Activated CD8-positive, alpha-beta T cell treated with anti-CD3 and anti-CD28 coated beads, Interleukin-2, amount 10 ng/mL, durations not matched to agents 7 days and 5 days (primary cell): ENCODE results near the gene GP2. TPM values are rescaled to one million over a fixed set of nuclear protein-coding genes. Genes with fewer than 3 reads are reported as not detected.
"Not testable (repeated sequence)": the region's sequence is repeated elsewhere in the genome, so short reads cannot be mapped to it uniquely, and the experiment has no call there.

Experiments
- ATAC-seq: fragments of 150-1000 bp; cut with Tn5 transposase; one replicate; pipeline ENCODE4 v1.10.0; 2021; ENCODE audit warnings: moderate library complexity
- CTCF ChIA-PET: fragments of 350-600 bp; sonication (Branson Sonifier 250); formaldehyde crosslinking; loops from one replicate; lab custom pipeline; 2021; ENCODE audit warnings: antibody characterized with exemption; lab: Charles Lee
- POLR2A ChIA-PET: fragments of 350-600 bp; sonication (Branson Sonifier 250); formaldehyde crosslinking; loops from one replicate; lab custom pipeline; 2021; ENCODE audit warnings: antibody characterized with exemption; lab: Charles Lee
- DNase-seq: peaks from one replicate; pipeline ENCODE4 v3.0.0-alpha.2; 2020
- H3K27ac Mint-ChIP-seq: one replicate; pipeline ENCODE4 v1.8.0; 2021; ENCODE audit warnings: mild to moderate bottlenecking, mixed read lengths
- H3K27me3 Mint-ChIP-seq: one replicate; pipeline ENCODE4 v1.8.0; 2021; ENCODE audit warnings: low read depth, mixed read lengths
- H3K36me3 Mint-ChIP-seq: one replicate; pipeline ENCODE4 v1.8.0; 2021; ENCODE audit warnings: low read depth, mixed read lengths
- H3K4me1 Mint-ChIP-seq: one replicate; pipeline ENCODE4 v1.8.0; 2021; ENCODE audit warnings: low read depth, mixed read lengths
- H3K4me3 Mint-ChIP-seq: one replicate; pipeline ENCODE4 v1.8.0; 2021; ENCODE audit warnings: mild to moderate bottlenecking, mixed read lengths
- H3K9me3 Mint-ChIP-seq: one replicate; pipeline ENCODE4 v1.8.0; 2022; ENCODE audit warnings: mixed read lengths; ENCODE audit not compliant: insufficient read depth
- total RNA-seq, 2 experiments: library from RNA; stranded (reverse); gene quantifications; one replicate each; pipeline ENCODE4 v1.2.3, GENCODE V29; 2021

The GP2 gene
- total RNA-seq, 2 experiments from 2014 or later, result not detected

GRCh38 chr16:20322696-20323095 lies 4.6 kb downstream of the GP2 start:
- Mint-ChIP-seq H3K4me1 (no peaks in the 10 kb centered on the region), H3K36me3 (no peaks in the 10 kb centered on the region), H3K4me3 (no peak overlapping the region), H3K27me3 (no peaks in the 10 kb centered on the region), H3K27ac (no peak overlapping the region), H3K9me3 (no peaks in the 10 kb centered on the region)
- ChIA-PET CTCF (no interaction called here), POLR2A (no interaction called here)
- DNase-seq (no peak), ATAC-seq (no peak)

GRCh38 chr16:20321671-20322070 lies 5.6 kb downstream of the GP2 start:
- DNase-seq, result no peak
- no peak overlapping the region for H3K27ac Mint-ChIP-seq
- no peaks in the 10 kb centered on the region for H3K4me1 Mint-ChIP-seq
- ChIA-PET POLR2A (no interaction called here), CTCF (no interaction called here)
- H3K36me3 Mint-ChIP-seq, result no peaks in the 10 kb centered on the region
- H3K4me3 Mint-ChIP-seq, result no peak overlapping the region
- no peaks in the 10 kb centered on the region for H3K9me3 Mint-ChIP-seq
- no peak for ATAC-seq
- H3K27me3 Mint-ChIP-seq, result no peaks in the 10 kb centered on the region

- H3K4me1 Mint-ChIP-seq, ATAC-seq: not testable (repeated sequence)
Observed at GRCh38 chr16:20321051-20321450, 6.3 kb downstream of the GP2 start.

GRCh38 chr16:20320592-20320991 lies 6.7 kb downstream of the GP2 start:
- no peak for ATAC-seq
- H3K27ac Mint-ChIP-seq, result no peak overlapping the region
- H3K4me3 Mint-ChIP-seq, result no peak overlapping the region
- H3K9me3 Mint-ChIP-seq, result no peaks in the 10 kb centered on the region
- DNase-seq, result no peak
- no peaks in the 10 kb centered on the region for H3K4me1 Mint-ChIP-seq
- H3K27me3 Mint-ChIP-seq, result no peaks in the 10 kb centered on the region
- CTCF ChIA-PET, result no interaction called here
- POLR2A ChIA-PET, result no interaction called here
- H3K36me3 Mint-ChIP-seq, result no peaks in the 10 kb centered on the region

More at GRCh38 chr16:20321051-20321450, 6.3 kb downstream of the GP2 start:
- DNase-seq, POLR2A ChIA-PET, H3K27ac Mint-ChIP-seq, H3K9me3 Mint-ChIP-seq, CTCF ChIA-PET, H3K4me3 Mint-ChIP-seq, H3K27me3 Mint-ChIP-seq, H3K36me3 Mint-ChIP-seq: not testable (repeated sequence)

- DNase-seq (no peak), ATAC-seq (no peak)
- Mint-ChIP-seq H3K27me3 (no peaks in the 10 kb centered on the region), H3K4me1 (no peaks in the 10 kb centered on the region), H3K27ac (no peak overlapping the region), H3K9me3 (no peaks in the 10 kb centered on the region), H3K36me3 (no peaks in the 10 kb centered on the region), H3K4me3 (no peak overlapping the region)
- POLR2A ChIA-PET, result no interaction called here
- CTCF ChIA-PET, result no interaction called here
Observed at GRCh38 chr16:20320178-20320577, 7.1 kb downstream of the GP2 start.

- DNase-seq, result no peak
- no peak overlapping the region for H3K27ac Mint-ChIP-seq
Observed at GRCh38 chr16:20319406-20319805, 7.9 kb downstream of the GP2 start.

GRCh38 chr16:20318437-20318836 lies 8.9 kb downstream of the GP2 start:
- DNase-seq (no peak), ATAC-seq (no peak)
- Mint-ChIP-seq H3K36me3 (no peaks in the 10 kb centered on the region), H3K9me3 (no peaks in the 10 kb centered on the region), H3K4me1 (no peaks in the 10 kb centered on the region), H3K27ac (no peak overlapping the region), H3K4me3 (no peak overlapping the region), H3K27me3 (no peaks in the 10 kb centered on the region)
- ChIA-PET POLR2A (no interaction called here), CTCF (no interaction called here)

More at GRCh38 chr16:20319406-20319805, 7.9 kb downstream of the GP2 start:
- CTCF ChIA-PET, result no interaction called here
- ATAC-seq, result no peak
- Mint-ChIP-seq H3K27me3 (no peaks in the 10 kb centered on the region), H3K4me1 (no peaks in the 10 kb centered on the region), H3K36me3 (no peaks in the 10 kb centered on the region), H3K4me3 (no peak overlapping the region), H3K9me3 (no peaks in the 10 kb centered on the region)
- POLR2A ChIA-PET, result no interaction called here

- H3K36me3 Mint-ChIP-seq, result no peaks in the 10 kb centered on the region
- CTCF ChIA-PET, result no interaction called here
Observed at GRCh38 chr16:20318006-20318405, 9.3 kb downstream of the GP2 start.

GRCh38 chr16:20317117-20317516 lies 10.2 kb downstream of the GP2 start:
- CTCF ChIA-PET, result no interaction called here
- no peak overlapping the region for H3K4me3 Mint-ChIP-seq
- DNase-seq (no peak), ATAC-seq (no peak)
- no peaks in the 10 kb centered on the region for H3K9me3 Mint-ChIP-seq
- no peaks in the 10 kb centered on the region for H3K4me1 Mint-ChIP-seq
- H3K27ac Mint-ChIP-seq, result no peak overlapping the region
- H3K27me3 Mint-ChIP-seq, result no peaks in the 10 kb centered on the region
- H3K36me3 Mint-ChIP-seq, result no peaks in the 10 kb centered on the region
- POLR2A ChIA-PET, result no interaction called here

More at GRCh38 chr16:20318006-20318405, 9.3 kb downstream of the GP2 start:
- no peak for ATAC-seq
- Mint-ChIP-seq H3K4me1 (no peaks in the 10 kb centered on the region), H3K4me3 (no peak overlapping the region), H3K9me3 (no peaks in the 10 kb centered on the region), H3K27me3 (no peaks in the 10 kb centered on the region), H3K27ac (no peak overlapping the region)
- POLR2A ChIA-PET, result no interaction called here
- no peak for DNase-seq

- ChIA-PET CTCF (no interaction called here), POLR2A (no interaction called here)
- no peak overlapping the region for H3K4me3 Mint-ChIP-seq
- no peaks in the 10 kb centered on the region for H3K36me3 Mint-ChIP-seq
- DNase-seq (no peak), ATAC-seq (no peak)
- H3K27ac Mint-ChIP-seq, result no peak overlapping the region
- no peaks in the 10 kb centered on the region for H3K4me1 Mint-ChIP-seq
- no peaks in the 10 kb centered on the region for H3K9me3 Mint-ChIP-seq
- H3K27me3 Mint-ChIP-seq, result no peaks in the 10 kb centered on the region
Observed at GRCh38 chr16:20316715-20317114, 10.6 kb downstream of the GP2 start.

GRCh38 chr16:20315764-20316163 lies 11.5 kb downstream of the GP2 start:
- DNase-seq (no peak), ATAC-seq (no peak)
- ChIA-PET POLR2A (no interaction called here), CTCF (no interaction called here)
- Mint-ChIP-seq H3K27ac (no peak overlapping the region), H3K4me1 (no peaks in the 10 kb centered on the region), H3K9me3 (no peaks in the 10 kb centered on the region), H3K4me3 (no peak overlapping the region), H3K27me3 (no peaks in the 10 kb centered on the region), H3K36me3 (no peaks in the 10 kb centered on the region)

- CTCF ChIA-PET, result no interaction called here
- Mint-ChIP-seq H3K27me3 (no peaks in the 10 kb centered on the region), H3K4me3 (no peak overlapping the region), H3K36me3 (no peaks in the 10 kb centered on the region), H3K9me3 (no peaks in the 10 kb centered on the region), H3K4me1 (no peaks in the 10 kb centered on the region), H3K27ac (no peak overlapping the region)
- ATAC-seq (no peak), DNase-seq (no peak)
- POLR2A ChIA-PET, result no interaction called here
Observed at GRCh38 chr16:20314575-20314974, 12.7 kb downstream of the GP2 start.

GRCh38 chr16:20313741-20314140 lies 13.6 kb downstream of the GP2 start:
- Mint-ChIP-seq H3K27ac (no peak overlapping the region), H3K36me3 (no peaks in the 10 kb centered on the region), H3K4me1 (no peaks in the 10 kb centered on the region), H3K9me3 (no peaks in the 10 kb centered on the region), H3K4me3 (no peak overlapping the region), H3K27me3 (no peaks in the 10 kb centered on the region)
- ChIA-PET CTCF (interaction anchor here (0.8 kb wide), 1 partner anchor 13 kb away, joined by 4 read pairs; no protein-coding TSS in a partner anchor), POLR2A (no interaction called here)
- ATAC-seq (no peak), DNase-seq (no peak)
